Parathyroid adenoma (tissue), 2 donors: Measurements from ENCODE around the gene PRPF31.

Experiments used
- H2AFZ ChIP-seq: fragments of 300-600 bp; sonication (generic); one replicate; pipeline ENCODE4 v1.7.0; 2017; ENCODE audit warnings: antibody characterized with exemption, mild to moderate bottlenecking
- H3K27ac ChIP-seq: fragments of 300-600 bp; sonication (generic); one replicate; pipeline ENCODE4 v1.7.0; 2017
- H3K27me3 ChIP-seq: fragments of 300-600 bp; sonication (generic); one replicate; pipeline ENCODE4 v1.7.0; 2017; ENCODE audit warnings: low read length; ENCODE audit not compliant: control insufficient read depth, insufficient read depth
- H3K36me3 ChIP-seq: fragments of 300-600 bp; sonication (generic); one replicate; pipeline ENCODE4 v1.7.0; 2017; ENCODE audit warnings: low read length; ENCODE audit not compliant: control insufficient read depth, insufficient read depth
- H3K4me1 ChIP-seq: fragments of 300-600 bp; sonication (generic); one replicate; pipeline ENCODE4 v1.7.0; 2017; ENCODE audit warnings: control low read depth
- H3K4me2 ChIP-seq: fragments of 300-600 bp; sonication (generic); one replicate; pipeline ENCODE4 v1.7.0; 2017; ENCODE audit warnings: low read length
- H3K4me3 ChIP-seq: fragments of 300-600 bp; sonication (generic); one replicate; pipeline ENCODE4 v1.7.0; 2017; ENCODE audit warnings: low read depth, low read length
- H3K79me2 ChIP-seq: fragments of 300-600 bp; sonication (generic); one replicate; pipeline ENCODE4 v1.7.0; 2017; ENCODE audit warnings: control low read depth
- H3K9ac ChIP-seq: fragments of 300-600 bp; sonication (generic); one replicate; pipeline ENCODE4 v1.7.0; 2017; ENCODE audit warnings: mild to moderate bottlenecking
- H3K9me3 ChIP-seq: fragments of 300-600 bp; sonication (generic); one replicate; pipeline ENCODE4 v1.7.0; 2017; ENCODE audit warnings: low read length; ENCODE audit not compliant: control insufficient read depth
- CTCF ChIP-seq: fragments of 300-600 bp; sonication (generic); IDR thresholded peaks from one replicate; pipeline ENCODE4 v1.7.0; 2017; ENCODE audit warnings: antibody characterized with exemption, mild to moderate bottlenecking
- donor health status: primary hyperparathyroidism.

The PRPF31 gene

GRCh38 chr19:54179921-54180461 lies 64.4 kb downstream of the PRPF31 start:
- Histone ChIP-seq H3K9me3 (no peaks in the 10 kb centered on the region), H3K9ac (no peak overlapping the region)

GRCh38 chr19:54180691-54181091 lies 65.1 kb downstream of the PRPF31 start:
- peak overlapping the region; percentile 42 for H3K27ac ChIP-seq
- no peak for TF ChIP-seq CTCF
- no peaks in the 10 kb centered on the region for H3K36me3 ChIP-seq
- H3K4me1 ChIP-seq, result peaks cover 8% of the 10 kb centered on the region
- H3K9ac ChIP-seq, result no peak overlapping the region
- peaks cover 4% of the 10 kb centered on the region for H3K79me2 ChIP-seq
- H3K4me3 ChIP-seq, result no peak overlapping the region
- no peak overlapping the region for H3K4me2 ChIP-seq
- no peak overlapping the region for H2AFZ ChIP-seq
- H3K27me3 ChIP-seq, result no peaks in the 10 kb centered on the region
- no peaks in the 10 kb centered on the region for H3K9me3 ChIP-seq

More at GRCh38 chr19:54179921-54180461, 64.4 kb downstream of the PRPF31 start:
- Histone ChIP-seq H3K4me3 (no peak overlapping the region), H2AFZ (no peak overlapping the region), H3K4me1 (peaks cover 8% of the 10 kb centered on the region), H3K4me2 (no peak overlapping the region), H3K36me3 (no peaks in the 10 kb centered on the region), H3K27ac (peak overlapping the region; percentile 42), H3K79me2 (peaks cover 4% of the 10 kb centered on the region), H3K27me3 (no peaks in the 10 kb centered on the region)
- peak; percentile 77 for TF ChIP-seq CTCF
